ENCODE data around the gene MAP3K1. TPM values are rescaled to one million over a fixed set of nuclear protein-coding genes. Genes with fewer than 3 reads are reported as not detected.

The MAP3K1 gene
- total and polyA plus RNA-seq, 2 experiments from 2014 or later = 12.0 to 38.2 TPM

DNA sequence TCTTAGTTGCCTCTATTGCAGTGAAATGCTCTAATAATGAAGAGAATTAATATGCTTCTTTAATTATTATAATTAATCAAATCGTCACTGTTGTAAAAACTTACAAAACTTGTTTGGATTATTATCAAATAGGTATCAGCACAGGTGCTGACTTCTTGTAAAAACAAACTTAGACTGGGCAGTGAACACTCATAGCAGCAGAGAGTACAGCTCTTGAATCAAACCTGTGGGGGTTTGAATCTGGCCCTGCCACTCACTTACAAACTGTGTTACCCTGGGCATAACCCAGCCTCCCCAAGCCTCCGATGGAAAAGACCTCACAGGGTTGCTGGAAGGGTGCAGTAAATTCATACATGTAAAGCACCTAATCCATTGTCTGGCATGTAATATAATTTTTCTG, 35.1 kb downstream of the MAP3K1 start:
- DNase-seq (ENCODE audit: low spot score) = no peak
- Histone ChIP-seq H3K4me1 (ENCODE audit: insufficient read depth) (peaks cover 41% of the 10 kb centered on the region), H3K9me2 (replicated peaks; ENCODE audit: insufficient read depth) (no peaks in the 10 kb centered on the region), H2AFZ (no peak overlapping the region), H3K36me3 (replicated peaks; ENCODE audit: insufficient read depth, low read depth) (no peaks in the 10 kb centered on the region), H4K20me1 (ENCODE audit: insufficient read depth, poor library complexity, severe bottlenecking) (peaks cover 55% of the 10 kb centered on the region), H3K9me3 (ENCODE audit: low read depth) (no peaks in the 10 kb centered on the region), H3K27me3 (no peaks in the 10 kb centered on the region), H3K79me2 (peaks cover 100% of the 10 kb centered on the region), H3K27ac (no peak overlapping the region), H3K4me3 (no peak overlapping the region), H3K4me2 (no peak overlapping the region)
- no peak for TF ChIP-seq EZH2phosphoT487 (IDR thresholded peaks at IDR 0.05; ENCODE audit: low read depth, severe bottlenecking, unreplicated experiment)
- TF ChIP-seq CTCF (IDR thresholded peaks at IDR 0.05; ENCODE audit: poor library complexity) = no peak
- TF ChIP-seq EZH2 (IDR thresholded peaks at IDR 0.05; ENCODE audit: borderline replicate concordance) = no peak
- 86% methylated on average over 2 of the region's 2 CpGs for WGBS (ENCODE audit: low lambda C conversion rate, missing lambda C conversion rate)

DNA sequence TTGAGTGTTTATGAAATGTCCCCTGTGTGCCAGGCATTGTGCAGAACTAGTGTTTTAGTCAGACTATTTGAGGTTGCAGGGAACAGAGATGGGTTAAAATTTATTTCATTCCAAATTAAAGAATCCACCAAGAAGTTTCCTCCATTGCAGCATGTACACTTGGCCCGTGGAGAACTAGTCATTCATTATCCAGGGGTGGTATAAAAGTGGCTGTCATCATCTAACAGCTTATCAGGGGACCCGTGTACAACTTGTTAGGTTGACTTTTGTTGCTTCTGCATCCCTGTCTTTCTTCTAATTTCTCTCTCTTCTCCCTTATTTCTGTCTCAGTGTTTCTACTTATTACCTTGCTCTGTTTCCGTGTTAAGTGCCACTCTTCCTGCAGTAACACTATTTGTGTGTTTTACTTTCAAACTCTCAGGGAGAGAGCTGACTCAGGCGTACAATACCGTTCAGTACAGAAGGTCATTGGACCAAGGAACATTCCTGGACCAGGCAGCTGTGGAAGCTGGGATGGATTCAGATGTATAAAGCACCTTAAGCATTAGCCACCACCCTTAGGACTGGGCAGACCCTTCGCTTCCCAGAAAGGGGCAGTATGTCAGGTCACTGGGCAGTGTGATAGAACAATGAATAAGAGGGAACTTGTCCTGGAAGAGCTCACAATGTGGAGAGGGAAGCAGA, 36.1 kb downstream of the MAP3K1 start:
- H3K4me1 ChIP-seq (ENCODE audit: insufficient read depth) = peaks cover 41% of the 10 kb centered on the region
- no peak for TF ChIP-seq EZH2 (IDR thresholded peaks at IDR 0.05; ENCODE audit: borderline replicate concordance)
- TF ChIP-seq CTCF (IDR thresholded peaks at IDR 0.05; ENCODE audit: poor library complexity) = no peak
- TF ChIP-seq EZH2phosphoT487 (IDR thresholded peaks at IDR 0.05; ENCODE audit: low read depth, severe bottlenecking, unreplicated experiment) = no peak
- peak overlapping the region; percentile 40 for H3K27ac ChIP-seq
- H3K27me3 ChIP-seq = no peaks in the 10 kb centered on the region
- no peaks in the 10 kb centered on the region for H3K36me3 ChIP-seq (replicated peaks; ENCODE audit: insufficient read depth, low read depth)
- H2AFZ ChIP-seq = no peak overlapping the region
- no peak overlapping the region for H3K4me3 ChIP-seq
- no peaks in the 10 kb centered on the region for H3K9me2 ChIP-seq (replicated peaks; ENCODE audit: insufficient read depth)
- H4K20me1 ChIP-seq (ENCODE audit: insufficient read depth, poor library complexity, severe bottlenecking) = peaks cover 45% of the 10 kb centered on the region
- H3K9me3 ChIP-seq (ENCODE audit: low read depth) = no peaks in the 10 kb centered on the region
- peak; percentile 31 for DNase-seq (ENCODE audit: low spot score)
- H3K79me2 ChIP-seq = peaks cover 100% of the 10 kb centered on the region
- 57% methylated on average over 6 of the region's 6 CpGs for WGBS (ENCODE audit: low lambda C conversion rate, missing lambda C conversion rate)
- peak overlapping the region; percentile 61 for H3K4me2 ChIP-seq

DNA sequence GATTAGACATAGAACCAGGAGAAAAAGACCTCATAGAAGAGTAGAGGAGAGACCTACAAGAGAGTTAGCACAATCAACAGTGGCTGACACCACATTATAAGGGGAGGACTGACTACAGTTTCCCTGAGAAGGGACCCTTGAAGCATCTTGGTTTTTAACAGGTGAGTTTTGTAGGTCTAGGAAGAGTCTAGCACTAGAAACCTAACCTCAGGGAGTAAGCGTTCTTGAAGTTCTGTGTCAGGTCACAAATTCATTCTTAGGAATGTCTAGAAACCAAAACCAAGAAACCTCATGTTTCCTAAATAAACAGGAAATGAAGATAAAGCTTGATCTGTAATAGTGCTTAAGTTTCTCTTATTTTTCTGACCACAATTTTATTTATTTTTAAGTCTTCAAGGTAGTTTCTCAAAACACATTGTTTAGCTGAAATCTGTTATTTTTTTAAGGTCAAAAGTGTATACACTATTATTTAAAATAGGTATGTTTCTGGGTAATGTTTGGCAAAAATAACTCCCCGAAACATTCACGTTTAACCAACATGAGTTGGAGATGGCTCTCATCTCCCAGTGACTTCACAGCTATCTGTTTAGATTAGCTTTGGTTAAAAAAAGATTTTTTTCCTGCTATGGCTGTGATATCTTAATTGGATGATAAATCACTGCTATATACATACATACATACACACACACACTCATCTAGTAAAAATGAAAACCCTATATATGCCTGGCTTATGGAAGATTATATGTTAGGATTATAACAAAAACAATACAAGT, 37.1 kb downstream of the MAP3K1 start:
- no peak for DNase-seq (ENCODE audit: low spot score)
- Histone ChIP-seq H3K27ac (peak overlapping the region; percentile 1), H3K4me1 (ENCODE audit: insufficient read depth) (peaks cover 37% of the 10 kb centered on the region), H3K36me3 (replicated peaks; ENCODE audit: insufficient read depth, low read depth) (no peaks in the 10 kb centered on the region), H3K4me3 (no peak overlapping the region), H3K9me3 (ENCODE audit: low read depth) (no peaks in the 10 kb centered on the region), H3K4me2 (peak overlapping the region; percentile 61), H3K27me3 (no peaks in the 10 kb centered on the region), H3K79me2 (peaks cover 100% of the 10 kb centered on the region), H3K9me2 (replicated peaks; ENCODE audit: insufficient read depth) (no peaks in the 10 kb centered on the region), H4K20me1 (ENCODE audit: insufficient read depth, poor library complexity, severe bottlenecking) (peaks cover 38% of the 10 kb centered on the region), H2AFZ (no peak overlapping the region)
- no peak for TF ChIP-seq CTCF (IDR thresholded peaks at IDR 0.05; ENCODE audit: poor library complexity)
- TF ChIP-seq EZH2 (IDR thresholded peaks at IDR 0.05; ENCODE audit: borderline replicate concordance) = no peak
- TF ChIP-seq EZH2phosphoT487 (IDR thresholded peaks at IDR 0.05; ENCODE audit: low read depth, severe bottlenecking, unreplicated experiment) = no peak
- WGBS (ENCODE audit: low lambda C conversion rate, missing lambda C conversion rate) = 65% methylated on average over 3 of the region's 3 CpGs
